ENCODE results near the gene HEATR9. TPM values are rescaled to one million over a fixed set of nuclear protein-coding genes. Genes with fewer than 3 reads are reported as not detected.

HEATR9 gene
- total and polyA plus RNA-seq, 2 of the 13 experiments (the other 11 are each of a cell fraction or from before 2014, with no cell fraction given), result not detected

DNA sequence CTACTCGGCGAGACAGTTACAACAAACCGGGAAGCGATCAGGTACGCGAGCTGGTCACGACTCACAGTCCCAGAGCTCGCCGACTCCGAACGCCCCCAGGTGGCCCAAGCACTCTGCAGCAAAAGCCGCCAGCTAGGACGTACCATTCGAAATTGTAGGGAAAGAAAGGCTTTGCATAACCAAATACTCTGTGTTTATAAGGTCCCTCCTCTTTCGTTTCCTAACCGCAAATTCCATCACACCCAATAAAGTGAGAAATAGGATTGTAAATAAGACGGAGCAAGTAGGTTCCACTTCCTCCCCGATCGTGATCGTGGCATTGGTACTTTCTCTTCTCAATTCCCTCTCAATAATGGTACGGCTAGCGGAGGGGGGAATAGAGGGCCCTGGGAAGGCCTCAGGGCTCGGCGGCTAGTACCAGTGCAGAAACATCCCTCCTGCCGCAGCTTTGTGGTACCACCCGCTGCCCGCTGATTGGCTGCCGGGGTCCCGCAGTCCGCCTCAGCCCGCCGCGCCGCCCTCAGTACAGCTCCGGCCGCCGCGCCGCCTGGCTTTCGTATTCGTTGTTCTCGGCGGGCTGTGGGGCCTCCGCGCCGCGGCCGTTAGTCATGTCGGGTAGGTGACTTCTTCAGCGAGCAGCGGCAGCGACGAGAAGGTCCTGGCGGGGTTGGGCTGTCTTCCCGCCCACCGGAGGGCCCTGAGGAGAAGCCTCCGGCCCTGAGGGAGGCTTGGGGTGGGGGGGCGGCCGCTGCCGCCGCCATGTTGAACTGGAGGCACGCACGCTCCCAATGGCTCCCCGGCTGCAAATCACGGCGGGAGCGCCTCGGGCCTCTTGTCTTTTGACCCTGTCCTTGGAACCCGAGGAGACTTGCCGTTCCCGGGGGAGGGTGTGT, 59.5 kb downstream of the HEATR9 start, which contains the start of gene TAF15 (continued):
- TF ChIP-seq, protein P1, sequence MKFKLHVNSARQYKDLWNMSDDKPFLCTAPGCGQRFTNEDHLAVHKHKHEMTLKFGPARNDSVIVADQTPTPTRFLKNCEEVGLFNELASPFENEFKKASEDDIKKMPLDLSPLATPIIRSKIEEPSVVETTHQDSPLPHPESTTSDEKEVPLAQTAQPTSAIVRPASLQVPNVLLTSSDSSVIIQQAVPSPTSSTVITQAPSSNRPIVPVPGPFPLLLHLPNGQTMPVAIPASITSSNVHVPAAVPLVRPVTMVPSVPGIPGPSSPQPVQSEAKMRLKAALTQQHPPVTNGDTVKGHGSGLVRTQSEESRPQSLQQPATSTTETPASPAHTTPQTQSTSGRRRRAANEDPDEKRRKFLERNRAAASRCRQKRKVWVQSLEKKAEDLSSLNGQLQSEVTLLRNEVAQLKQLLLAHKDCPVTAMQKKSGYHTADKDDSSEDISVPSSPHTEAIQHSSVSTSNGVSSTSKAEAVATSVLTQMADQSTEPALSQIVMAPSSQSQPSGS (CRISPR knock-in tag; IDR thresholded peaks at IDR 0.05), result no peak; the same call in 1 of the 2 replicates
- no peak; the same call in 1 of the 2 replicates for TF ChIP-seq RARA (CRISPR knock-in tag; IDR thresholded peaks at IDR 0.05)
- TF ChIP-seq, protein P2, sequence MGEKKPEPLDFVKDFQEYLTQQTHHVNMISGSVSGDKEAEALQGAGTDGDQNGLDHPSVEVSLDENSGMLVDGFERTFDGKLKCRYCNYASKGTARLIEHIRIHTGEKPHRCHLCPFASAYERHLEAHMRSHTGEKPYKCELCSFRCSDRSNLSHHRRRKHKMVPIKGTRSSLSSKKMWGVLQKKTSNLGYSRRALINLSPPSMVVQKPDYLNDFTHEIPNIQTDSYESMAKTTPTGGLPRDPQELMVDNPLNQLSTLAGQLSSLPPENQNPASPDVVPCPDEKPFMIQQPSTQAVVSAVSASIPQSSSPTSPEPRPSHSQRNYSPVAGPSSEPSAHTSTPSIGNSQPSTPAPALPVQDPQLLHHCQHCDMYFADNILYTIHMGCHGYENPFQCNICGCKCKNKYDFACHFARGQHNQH (CRISPR knock-in tag; IDR thresholded peaks at IDR 0.05), result peak; percentile 34; the same call in 1 of the 2 replicates
- TF ChIP-seq, protein P3, sequence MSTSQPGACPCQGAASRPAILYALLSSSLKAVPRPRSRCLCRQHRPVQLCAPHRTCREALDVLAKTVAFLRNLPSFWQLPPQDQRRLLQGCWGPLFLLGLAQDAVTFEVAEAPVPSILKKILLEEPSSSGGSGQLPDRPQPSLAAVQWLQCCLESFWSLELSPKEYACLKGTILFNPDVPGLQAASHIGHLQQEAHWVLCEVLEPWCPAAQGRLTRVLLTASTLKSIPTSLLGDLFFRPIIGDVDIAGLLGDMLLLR (CRISPR knock-in tag; IDR thresholded peaks at IDR 0.05), result no peak
- TF ChIP-seq, protein P4, sequence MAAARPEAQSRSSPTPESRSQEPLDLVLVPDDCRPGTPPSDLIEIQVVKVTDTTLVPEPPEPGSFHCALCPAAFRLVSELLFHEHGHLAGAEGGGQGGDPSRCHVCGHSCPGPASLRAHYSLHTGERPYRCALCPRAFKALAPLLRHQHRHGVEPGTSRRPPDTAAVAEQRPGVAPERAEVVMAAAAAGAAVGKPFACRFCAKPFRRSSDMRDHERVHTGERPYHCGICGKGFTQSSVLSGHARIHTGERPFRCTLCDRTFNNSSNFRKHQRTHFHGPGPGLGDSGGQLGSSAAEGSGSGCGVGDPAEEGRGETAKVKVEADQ (CRISPR knock-in tag; IDR thresholded peaks at IDR 0.05; ENCODE audit: borderline replicate concordance), result peak; percentile 73; the same call in 1 of the 2 replicates
- 0 out of 2 replicates have a peak, but pooled peaks have one; percentile 84 for TF ChIP-seq ZNF253 (CRISPR knock-in tag; IDR thresholded peaks at IDR 0.05; ENCODE audit: borderline replicate concordance)
- TF ChIP-seq, protein P5, sequence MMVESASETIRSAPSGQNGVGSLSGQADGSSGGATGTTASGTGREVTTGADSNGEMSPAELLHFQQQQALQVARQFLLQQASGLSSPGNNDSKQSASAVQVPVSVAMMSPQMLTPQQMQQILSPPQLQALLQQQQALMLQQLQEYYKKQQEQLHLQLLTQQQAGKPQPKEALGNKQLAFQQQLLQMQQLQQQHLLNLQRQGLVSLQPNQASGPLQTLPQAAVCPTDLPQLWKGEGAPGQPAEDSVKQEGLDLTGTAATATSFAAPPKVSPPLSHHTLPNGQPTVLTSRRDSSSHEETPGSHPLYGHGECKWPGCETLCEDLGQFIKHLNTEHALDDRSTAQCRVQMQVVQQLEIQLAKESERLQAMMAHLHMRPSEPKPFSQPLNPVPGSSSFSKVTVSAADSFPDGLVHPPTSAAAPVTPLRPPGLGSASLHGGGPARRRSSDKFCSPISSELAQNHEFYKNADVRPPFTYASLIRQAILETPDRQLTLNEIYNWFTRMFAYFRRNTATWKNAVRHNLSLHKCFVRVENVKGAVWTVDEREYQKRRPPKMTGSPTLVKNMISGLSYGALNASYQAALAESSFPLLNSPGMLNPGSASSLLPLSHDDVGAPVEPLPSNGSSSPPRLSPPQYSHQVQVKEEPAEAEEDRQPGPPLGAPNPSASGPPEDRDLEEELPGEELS (CRISPR knock-in tag; IDR thresholded peaks at IDR 0.05), result peak; percentile 17; the same call in 1 of the 2 replicates
- TF ChIP-seq, protein P6, sequence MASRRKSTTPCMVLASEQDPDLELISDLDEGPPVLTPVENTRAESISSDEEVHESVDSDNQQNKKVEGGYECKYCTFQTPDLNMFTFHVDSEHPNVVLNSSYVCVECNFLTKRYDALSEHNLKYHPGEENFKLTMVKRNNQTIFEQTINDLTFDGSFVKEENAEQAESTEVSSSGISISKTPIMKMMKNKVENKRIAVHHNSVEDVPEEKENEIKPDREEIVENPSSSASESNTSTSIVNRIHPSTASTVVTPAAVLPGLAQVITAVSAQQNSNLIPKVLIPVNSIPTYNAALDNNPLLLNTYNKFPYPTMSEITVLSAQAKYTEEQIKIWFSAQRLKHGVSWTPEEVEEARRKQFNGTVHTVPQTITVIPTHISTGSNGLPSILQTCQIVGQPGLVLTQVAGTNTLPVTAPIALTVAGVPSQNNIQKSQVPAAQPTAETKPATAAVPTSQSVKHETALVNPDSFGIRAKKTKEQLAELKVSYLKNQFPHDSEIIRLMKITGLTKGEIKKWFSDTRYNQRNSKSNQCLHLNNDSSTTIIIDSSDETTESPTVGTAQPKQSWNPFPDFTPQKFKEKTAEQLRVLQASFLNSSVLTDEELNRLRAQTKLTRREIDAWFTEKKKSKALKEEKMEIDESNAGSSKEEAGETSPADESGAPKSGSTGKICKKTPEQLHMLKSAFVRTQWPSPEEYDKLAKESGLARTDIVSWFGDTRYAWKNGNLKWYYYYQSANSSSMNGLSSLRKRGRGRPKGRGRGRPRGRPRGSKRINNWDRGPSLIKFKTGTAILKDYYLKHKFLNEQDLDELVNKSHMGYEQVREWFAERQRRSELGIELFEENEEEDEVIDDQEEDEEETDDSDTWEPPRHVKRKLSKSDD (CRISPR knock-in tag; IDR thresholded peaks at IDR 0.05; ENCODE audit: low read depth), result no peak
- peak; percentile 59 for TF ChIP-seq HNRNPK (IDR thresholded peaks at IDR 0.05; ENCODE audit: low read depth, low read length, poor library complexity, severe bottlenecking)
- no peak for TF ChIP-seq ZNF737 (CRISPR knock-in tag; IDR thresholded peaks at IDR 0.05; ENCODE audit: borderline replicate concordance)
- TF ChIP-seq, protein P7, sequence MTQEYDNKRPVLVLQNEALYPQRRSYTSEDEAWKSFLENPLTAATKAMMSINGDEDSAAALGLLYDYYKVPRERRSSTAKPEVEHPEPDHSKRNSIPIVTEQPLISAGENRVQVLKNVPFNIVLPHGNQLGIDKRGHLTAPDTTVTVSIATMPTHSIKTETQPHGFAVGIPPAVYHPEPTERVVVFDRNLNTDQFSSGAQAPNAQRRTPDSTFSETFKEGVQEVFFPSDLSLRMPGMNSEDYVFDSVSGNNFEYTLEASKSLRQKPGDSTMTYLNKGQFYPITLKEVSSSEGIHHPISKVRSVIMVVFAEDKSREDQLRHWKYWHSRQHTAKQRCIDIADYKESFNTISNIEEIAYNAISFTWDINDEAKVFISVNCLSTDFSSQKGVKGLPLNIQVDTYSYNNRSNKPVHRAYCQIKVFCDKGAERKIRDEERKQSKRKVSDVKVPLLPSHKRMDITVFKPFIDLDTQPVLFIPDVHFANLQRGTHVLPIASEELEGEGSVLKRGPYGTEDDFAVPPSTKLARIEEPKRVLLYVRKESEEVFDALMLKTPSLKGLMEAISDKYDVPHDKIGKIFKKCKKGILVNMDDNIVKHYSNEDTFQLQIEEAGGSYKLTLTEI (CRISPR knock-in tag; conservative IDR thresholded peaks at IDR 0.05), result no peak; the same call in 1 of the 2 replicates
- TF ChIP-seq WIZ (CRISPR knock-in tag; IDR thresholded peaks at IDR 0.05), result 0 out of 2 replicates have a peak, but pooled peaks have one; percentile 77
- peak; percentile 46 for TF ChIP-seq SAP130 (CRISPR knock-in tag; IDR thresholded peaks at IDR 0.05; ENCODE audit: low read depth)
- TF ChIP-seq, protein P8, sequence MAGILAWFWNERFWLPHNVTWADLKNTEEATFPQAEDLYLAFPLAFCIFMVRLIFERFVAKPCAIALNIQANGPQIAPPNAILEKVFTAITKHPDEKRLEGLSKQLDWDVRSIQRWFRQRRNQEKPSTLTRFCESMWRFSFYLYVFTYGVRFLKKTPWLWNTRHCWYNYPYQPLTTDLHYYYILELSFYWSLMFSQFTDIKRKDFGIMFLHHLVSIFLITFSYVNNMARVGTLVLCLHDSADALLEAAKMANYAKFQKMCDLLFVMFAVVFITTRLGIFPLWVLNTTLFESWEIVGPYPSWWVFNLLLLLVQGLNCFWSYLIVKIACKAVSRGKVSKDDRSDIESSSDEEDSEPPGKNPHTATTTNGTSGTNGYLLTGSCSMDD (CRISPR knock-in tag; IDR thresholded peaks at IDR 0.05), result no peak

Data from HepG2 (cell line).